ENCODE data around the gene KRT81. TPM values are rescaled to one million over a fixed set of nuclear protein-coding genes. Genes with fewer than 3 reads are reported as not detected.
"Not testable (repeated sequence)": the region's sequence is repeated elsewhere in the genome, so short reads cannot be mapped to it uniquely, and the experiment has no call there.

The KRT81 gene
- total RNA-seq, 1 donor from 2014 or later, result 0.83 TPM

DNA sequence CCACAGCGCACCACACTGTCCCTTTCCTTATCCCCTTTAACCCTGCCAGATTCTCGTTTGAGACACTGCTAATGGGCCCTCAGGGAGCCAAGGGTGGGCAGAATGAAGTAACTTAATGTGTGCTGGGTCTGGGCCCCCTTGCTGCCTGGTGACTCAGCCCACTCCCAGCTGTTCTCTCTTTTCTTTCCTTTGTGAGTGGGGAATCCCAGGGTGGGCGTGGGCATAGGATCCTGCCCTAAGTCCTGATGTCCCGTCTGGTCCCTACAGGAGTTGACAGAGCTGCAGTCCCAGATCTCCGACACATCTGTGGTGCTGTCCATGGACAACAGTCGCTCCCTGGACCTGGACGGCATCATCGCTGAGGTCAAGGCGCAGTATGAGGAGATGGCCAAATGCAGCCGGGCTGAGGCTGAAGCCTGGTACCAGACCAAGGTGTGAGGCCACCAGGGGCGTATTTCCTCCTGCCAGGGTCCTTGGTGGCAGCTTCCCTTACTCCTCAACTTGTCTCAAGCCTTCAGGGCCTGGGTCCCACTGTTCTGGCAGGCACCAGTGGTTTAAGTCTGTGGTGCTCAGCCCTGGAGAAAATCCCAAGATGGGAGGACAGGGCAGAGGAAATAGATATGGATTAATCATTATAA, 50.0 kb downstream of the KRT81 start:
- TF ChIP-seq, protein P1, sequence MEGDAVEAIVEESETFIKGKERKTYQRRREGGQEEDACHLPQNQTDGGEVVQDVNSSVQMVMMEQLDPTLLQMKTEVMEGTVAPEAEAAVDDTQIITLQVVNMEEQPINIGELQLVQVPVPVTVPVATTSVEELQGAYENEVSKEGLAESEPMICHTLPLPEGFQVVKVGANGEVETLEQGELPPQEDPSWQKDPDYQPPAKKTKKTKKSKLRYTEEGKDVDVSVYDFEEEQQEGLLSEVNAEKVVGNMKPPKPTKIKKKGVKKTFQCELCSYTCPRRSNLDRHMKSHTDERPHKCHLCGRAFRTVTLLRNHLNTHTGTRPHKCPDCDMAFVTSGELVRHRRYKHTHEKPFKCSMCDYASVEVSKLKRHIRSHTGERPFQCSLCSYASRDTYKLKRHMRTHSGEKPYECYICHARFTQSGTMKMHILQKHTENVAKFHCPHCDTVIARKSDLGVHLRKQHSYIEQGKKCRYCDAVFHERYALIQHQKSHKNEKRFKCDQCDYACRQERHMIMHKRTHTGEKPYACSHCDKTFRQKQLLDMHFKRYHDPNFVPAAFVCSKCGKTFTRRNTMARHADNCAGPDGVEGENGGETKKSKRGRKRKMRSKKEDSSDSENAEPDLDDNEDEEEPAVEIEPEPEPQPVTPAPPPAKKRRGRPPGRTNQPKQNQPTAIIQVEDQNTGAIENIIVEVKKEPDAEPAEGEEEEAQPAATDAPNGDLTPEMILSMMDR (IDR thresholded peaks at IDR 0.05), result no peak

DNA sequence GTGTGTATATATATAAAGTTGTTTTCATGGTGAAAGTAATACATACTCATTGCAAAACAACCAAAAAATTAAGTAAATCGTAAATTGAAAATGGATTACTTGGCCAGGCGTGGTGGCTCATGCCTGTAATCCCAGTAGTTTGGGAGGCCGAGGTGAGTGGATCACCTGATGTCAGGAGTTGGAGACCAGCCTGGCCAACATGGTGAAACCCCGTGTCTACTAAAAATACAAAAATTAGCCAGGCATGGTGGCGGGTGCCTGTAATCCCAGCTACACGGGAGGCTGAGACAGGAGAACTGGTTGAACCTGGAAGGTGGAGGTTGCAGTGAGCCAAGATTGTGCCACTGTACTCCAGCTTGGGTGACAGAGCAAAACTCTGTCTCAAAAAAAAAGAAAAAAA, 51.1 kb downstream of the KRT81 start:
- H3K4me3 Mint-ChIP-seq (ENCODE audit: unreplicated experiment); H3K27ac Mint-ChIP-seq (ENCODE audit: unreplicated experiment); DNase-seq (ENCODE audit: extremely low spot score, unreplicated experiment); H3K36me3 Mint-ChIP-seq (ENCODE audit: unreplicated experiment); H3K27me3 Mint-ChIP-seq (ENCODE audit: unreplicated experiment); H3K9me3 Mint-ChIP-seq (ENCODE audit: unreplicated experiment): not testable (repeated sequence)
- H3K4me1 Mint-ChIP-seq (ENCODE audit: unreplicated experiment), result peaks cover 55% of the 10 kb centered on the region

More for the DNA sequence above, 50.0 kb downstream of the KRT81 start:
- Mint-ChIP-seq H3K4me1 (ENCODE audit: unreplicated experiment) (peaks cover 61% of the 10 kb centered on the region), H3K36me3 (ENCODE audit: unreplicated experiment) (no peaks in the 10 kb centered on the region), H3K4me3 (ENCODE audit: unreplicated experiment) (no peak overlapping the region), H3K9me3 (ENCODE audit: unreplicated experiment) (no peaks in the 10 kb centered on the region), H3K27me3 (ENCODE audit: unreplicated experiment) (no peaks in the 10 kb centered on the region), H3K27ac (ENCODE audit: unreplicated experiment) (no peak overlapping the region)
- DNase-seq (ENCODE audit: extremely low spot score, unreplicated experiment), result no peak

DNA sequence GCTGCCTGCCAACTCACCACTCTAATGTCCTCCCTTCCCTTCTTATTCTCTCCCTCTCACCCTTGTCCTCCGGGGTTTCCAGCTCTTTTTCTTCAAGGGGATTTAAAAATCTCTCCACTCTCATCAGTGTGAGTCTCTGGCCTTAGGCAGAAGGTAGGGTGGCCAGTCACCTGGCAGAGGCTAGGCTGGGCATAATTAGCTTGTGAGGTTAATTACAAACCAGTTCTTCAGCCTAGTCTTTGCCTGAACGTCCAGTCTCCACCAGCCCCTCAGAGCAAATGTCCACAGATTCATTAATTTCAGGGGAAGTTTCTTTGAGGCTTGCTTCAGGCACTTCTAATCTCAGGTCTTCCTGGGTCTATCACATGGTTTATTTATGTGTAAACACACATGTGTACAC, 51.6 kb downstream of the KRT81 start:
- Mint-ChIP-seq H3K27ac (ENCODE audit: unreplicated experiment) (no peak overlapping the region), H3K27me3 (ENCODE audit: unreplicated experiment) (no peaks in the 10 kb centered on the region), H3K4me3 (ENCODE audit: unreplicated experiment) (no peak overlapping the region), H3K36me3 (ENCODE audit: unreplicated experiment) (no peaks in the 10 kb centered on the region), H3K4me1 (ENCODE audit: unreplicated experiment) (peaks cover 55% of the 10 kb centered on the region), H3K9me3 (ENCODE audit: unreplicated experiment) (no peaks in the 10 kb centered on the region)
- no peak for DNase-seq (ENCODE audit: extremely low spot score, unreplicated experiment)
- TF ChIP-seq, protein P1 (IDR thresholded peaks at IDR 0.05), result no peak

DNA sequence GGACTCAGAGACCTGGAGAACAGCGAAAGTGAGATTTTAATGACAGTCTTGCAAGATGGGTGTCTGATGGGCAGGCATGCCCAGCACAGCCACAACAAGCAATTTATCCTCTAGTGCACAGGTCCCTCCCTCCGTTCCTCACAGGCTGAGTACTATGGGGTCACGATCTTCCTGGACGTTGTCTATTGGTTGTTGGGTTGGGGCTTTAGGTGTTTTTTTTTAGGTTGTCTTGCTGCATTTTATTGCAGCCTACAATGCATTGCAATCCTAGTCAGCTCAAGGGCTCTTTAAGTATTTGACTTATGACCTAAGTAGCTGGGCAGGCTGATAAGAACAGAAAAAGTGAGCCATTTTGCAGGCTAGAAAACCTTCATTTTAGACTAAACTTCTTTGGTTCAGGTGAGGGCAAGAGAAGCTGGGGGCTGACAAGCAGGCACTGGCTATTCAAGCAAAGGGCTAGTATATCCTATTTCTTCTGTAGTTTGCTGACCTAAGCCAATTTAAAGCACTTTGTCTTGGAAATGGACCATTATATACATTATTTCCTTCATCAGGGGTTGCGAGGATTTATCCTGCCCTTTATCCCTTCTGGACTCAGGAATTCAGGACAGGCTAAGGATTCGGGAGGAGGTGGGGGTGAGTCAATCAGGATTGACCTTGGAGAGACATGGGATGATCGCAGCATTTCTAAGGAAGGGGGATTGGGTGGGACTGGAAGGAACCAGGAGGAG, 52.3 kb downstream of the KRT81 start:
- TF ChIP-seq, protein P1 (IDR thresholded peaks at IDR 0.05), result no peak
- Mint-ChIP-seq H3K4me3 (ENCODE audit: unreplicated experiment) (no peak overlapping the region), H3K27ac (ENCODE audit: unreplicated experiment) (no peak overlapping the region), H3K4me1 (ENCODE audit: unreplicated experiment) (peaks cover 55% of the 10 kb centered on the region), H3K9me3 (ENCODE audit: unreplicated experiment) (no peaks in the 10 kb centered on the region), H3K36me3 (ENCODE audit: unreplicated experiment) (no peaks in the 10 kb centered on the region), H3K27me3 (ENCODE audit: unreplicated experiment) (no peaks in the 10 kb centered on the region)
- DNase-seq (ENCODE audit: extremely low spot score, unreplicated experiment), result no peak

DNA sequence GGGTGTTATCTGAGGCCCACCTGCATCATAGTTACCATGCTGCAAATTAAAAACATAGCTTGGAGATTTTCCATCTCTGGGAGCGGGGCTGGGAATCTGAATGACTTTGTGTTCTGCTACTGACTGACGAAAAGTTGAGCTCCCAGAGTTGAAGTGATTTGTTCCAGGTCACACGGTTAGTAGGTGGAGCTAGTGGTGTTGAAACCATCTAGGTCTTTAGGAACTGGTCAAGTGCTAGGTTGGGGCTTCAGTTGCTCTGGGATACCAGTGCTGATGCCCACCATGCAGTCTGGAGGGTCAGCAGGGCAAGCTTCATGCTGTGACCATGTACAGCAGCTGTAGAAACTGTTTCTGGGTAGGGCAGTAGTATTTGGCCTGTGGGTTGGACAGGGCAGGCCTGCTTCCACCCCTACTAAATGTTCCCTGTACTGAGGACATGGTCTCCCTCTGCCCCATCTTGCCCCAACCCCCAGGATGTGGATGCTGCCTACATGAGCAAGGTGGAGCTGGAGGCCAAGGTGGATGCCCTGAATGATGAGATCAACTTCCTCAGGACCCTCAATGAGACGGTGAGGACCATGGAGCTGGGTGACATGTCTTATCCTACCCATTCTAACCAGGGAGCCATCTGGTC, 53.0 kb downstream of the KRT81 start:
- TF ChIP-seq, protein P1 (IDR thresholded peaks at IDR 0.05), result no peak
- Mint-ChIP-seq H3K4me1 (ENCODE audit: unreplicated experiment) (peaks cover 52% of the 10 kb centered on the region), H3K9me3 (ENCODE audit: unreplicated experiment) (no peaks in the 10 kb centered on the region), H3K36me3 (ENCODE audit: unreplicated experiment) (no peaks in the 10 kb centered on the region), H3K27ac (ENCODE audit: unreplicated experiment) (peak overlapping the region; percentile 16), H3K27me3 (ENCODE audit: unreplicated experiment) (no peaks in the 10 kb centered on the region), H3K4me3 (ENCODE audit: unreplicated experiment) (no peak overlapping the region)
- no peak for DNase-seq (ENCODE audit: extremely low spot score, unreplicated experiment)

Data from osteocyte (in vitro differentiated cells).